ENCODE data around the gene DLG2.

Gene DLG2

DNA sequence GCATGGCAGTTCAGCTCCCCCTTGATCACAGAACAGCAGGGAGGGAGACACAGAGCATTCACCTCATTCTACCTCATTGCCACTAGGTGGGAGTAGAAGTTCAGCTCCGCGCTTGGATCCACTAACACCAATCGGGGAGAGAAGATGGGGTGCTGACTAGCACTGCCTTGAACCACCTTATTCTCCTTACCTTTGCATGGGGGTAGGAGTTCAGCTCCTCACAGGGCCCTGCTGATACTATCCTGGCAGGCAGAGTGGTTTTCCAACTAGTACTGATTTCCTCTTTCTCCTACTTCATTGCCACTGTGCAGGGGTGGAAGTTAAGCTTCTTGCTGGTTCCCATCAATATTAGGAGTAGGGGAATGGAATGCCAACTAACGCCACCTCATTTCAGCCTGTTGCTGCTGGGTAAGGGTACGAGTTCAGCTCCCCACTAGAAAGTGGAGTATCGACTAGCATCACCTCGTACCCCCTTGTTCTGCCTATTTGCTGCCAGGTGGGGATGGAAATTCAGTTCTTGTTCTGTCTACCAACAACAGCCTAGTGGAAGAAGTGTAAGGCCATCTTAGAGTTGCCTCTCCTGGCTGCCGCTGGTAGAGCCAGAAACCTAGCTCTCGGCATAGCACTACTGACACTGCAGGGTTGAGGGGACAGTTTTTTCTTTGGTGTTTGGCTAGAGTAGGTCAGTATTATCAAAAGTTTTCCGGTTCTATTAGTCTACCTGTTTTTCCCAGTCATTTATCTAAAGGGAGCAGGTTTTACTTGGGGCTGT is 1790.1 kb downstream of the DLG2 start:
- DNase-seq (ENCODE audit: low read depth), result no peak

GRCh38 chr11:83836065-83836464 is 1791.1 kb downstream of the DLG2 start:
- no peak for DNase-seq (ENCODE audit: low read depth)

- DNase-seq (ENCODE audit: low read depth), result no peak
These were observed 1791.7 kb downstream of the DLG2 start for GRCh38 chr11:83835423-83835822.

GRCh38 chr11:83831929-83832328 is 1795.2 kb downstream of the DLG2 start:
- DNase-seq (ENCODE audit: low read depth), result no peak

DNA sequence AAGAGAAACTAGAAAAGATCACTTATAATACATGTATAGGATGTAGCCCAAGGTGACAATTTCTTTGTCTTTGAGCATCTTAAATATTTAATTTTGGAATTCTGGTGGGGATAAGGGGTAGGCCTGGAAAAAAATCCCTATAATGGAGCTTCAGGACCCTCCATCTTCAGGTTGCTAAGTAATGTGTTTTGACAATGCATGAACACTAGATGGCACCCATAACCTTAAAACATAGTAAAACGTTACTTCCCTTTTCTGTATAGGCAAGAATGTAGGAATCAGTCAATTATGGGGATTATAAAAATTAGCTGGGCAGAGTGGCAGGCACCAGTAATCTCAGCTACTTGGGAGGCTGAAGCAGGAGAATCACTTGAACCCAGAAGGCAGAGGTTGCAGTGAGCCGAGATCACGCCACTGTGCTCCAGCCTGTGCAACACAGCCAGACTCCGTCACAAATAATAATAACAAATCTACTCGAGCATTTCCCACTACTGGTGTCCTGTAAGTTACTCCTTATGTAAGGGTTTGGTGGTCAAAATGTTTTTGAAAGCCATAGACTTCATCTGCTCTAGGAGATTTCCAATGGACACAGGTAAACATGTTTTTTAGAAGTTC is 1799.1 kb downstream of the DLG2 start:
- DNase-seq (ENCODE audit: low read depth), result peak; percentile 24

- DNase-seq (ENCODE audit: low read depth), result no peak
These were observed 1799.6 kb downstream of the DLG2 start for GRCh38 chr11:83827520-83827919.

DNA sequence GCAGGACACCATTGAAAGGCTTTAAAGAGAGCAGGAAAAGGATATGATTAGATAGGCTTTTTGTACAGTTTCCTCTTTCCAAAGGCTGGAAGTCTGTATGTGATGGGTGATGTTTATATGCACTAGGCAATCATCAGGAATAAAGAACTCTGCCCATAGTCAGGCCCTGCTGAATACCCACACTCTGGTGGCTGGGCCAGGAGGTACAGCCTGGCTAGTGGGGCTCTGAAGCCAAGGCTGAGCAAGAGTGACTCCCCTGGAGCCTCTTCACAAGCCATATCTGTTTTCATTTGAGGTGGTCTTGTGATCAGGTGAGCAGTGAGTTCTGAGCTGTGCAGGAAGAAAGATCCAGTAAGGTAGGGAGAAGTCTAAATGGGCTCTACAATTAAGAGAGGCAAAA is 1801.1 kb downstream of the DLG2 start:
- DNase-seq (ENCODE audit: low read depth), result no peak

DNA sequence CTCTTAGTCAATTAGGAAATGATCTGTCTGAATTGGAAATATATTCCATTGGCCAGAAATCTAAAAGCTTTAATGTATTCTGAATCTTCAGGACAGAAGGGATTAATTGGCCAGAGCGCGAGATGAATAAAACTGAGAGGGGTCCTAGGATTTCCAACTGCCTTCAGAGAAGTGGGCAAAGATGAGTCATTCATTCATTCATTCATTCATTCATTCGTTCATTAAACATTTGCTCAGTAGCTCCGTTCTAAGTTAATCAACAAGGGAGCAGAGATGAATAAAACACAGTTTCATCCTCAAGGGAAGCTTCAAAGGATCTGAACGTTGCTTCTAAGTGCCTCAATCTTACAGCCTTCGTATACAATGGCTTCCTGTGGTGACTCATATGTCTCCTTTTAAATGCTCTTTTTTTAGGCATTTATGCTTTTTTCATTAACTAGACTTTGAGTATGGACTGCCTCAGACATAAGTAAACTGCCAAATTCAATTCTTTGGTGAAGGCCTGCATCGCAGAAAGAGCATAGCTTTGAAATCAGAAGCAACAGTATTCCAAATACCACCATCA is 1803.6 kb downstream of the DLG2 start:
- DNase-seq (ENCODE audit: low read depth), result no peak

DNA sequence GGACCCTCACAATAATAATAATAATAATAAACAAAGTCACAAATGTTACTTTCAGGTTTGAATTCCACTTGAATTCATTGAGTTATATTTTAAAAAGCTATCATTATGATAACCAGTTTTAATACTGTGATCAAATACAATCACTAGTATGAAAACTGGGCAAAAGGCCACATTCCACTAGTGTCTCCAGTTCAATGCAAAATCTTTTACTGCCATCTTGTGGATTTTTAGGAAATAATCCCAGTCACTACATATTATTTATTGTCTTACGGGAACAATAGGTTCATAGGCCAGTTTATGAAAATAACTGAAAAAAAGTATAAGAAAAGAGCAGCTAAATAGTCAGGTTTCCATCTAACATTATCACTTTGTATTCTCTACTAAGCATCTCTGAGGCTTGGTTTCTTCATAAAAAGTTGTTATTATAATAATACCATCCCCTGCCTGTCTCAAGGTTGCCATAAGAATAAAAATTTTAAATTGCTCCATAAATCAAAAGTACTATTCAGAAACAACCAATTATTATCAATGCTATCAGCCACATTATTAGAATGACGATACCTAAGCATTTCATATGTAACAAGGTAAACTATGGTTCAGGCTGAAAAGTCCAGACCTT is 1807.1 kb downstream of the DLG2 start:
- DNase-seq (ENCODE audit: low read depth), result peak; percentile 67

- DNase-seq (ENCODE audit: low read depth), result no peak
These were observed 1808.8 kb downstream of the DLG2 start for GRCh38 chr11:83818349-83818748.

GRCh38 chr11:83816572-83817187 is 1810.5 kb downstream of the DLG2 start:
- no peak for DNase-seq (ENCODE audit: low read depth)

GRCh38 chr11:83815736-83816135 is 1811.4 kb downstream of the DLG2 start:
- DNase-seq (ENCODE audit: low read depth), result no peak

DNA sequence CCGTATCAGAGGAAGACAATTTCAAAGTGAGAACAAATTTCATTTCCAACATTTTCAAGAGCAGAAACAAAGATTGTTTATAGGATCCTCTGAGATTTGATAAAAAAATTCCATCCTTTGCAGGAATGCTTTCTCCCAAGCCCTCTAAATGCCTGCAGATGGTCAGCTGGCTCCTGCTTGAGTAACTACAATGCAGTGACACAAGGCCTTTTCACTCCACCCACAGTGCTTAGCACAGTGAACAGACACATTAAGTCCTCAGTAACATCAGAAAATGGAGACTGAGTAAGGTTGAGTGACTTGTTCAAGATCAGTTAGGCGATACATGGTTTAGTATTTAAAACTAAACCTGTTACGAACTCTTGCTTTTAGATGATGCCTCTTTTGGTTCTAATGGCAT is 1813.8 kb downstream of the DLG2 start:
- no peak for DNase-seq (ENCODE audit: low read depth)

- no peak for DNase-seq (ENCODE audit: low read depth)
These were observed 1817.9 kb downstream of the DLG2 start for GRCh38 chr11:83809274-83809673.

DNA sequence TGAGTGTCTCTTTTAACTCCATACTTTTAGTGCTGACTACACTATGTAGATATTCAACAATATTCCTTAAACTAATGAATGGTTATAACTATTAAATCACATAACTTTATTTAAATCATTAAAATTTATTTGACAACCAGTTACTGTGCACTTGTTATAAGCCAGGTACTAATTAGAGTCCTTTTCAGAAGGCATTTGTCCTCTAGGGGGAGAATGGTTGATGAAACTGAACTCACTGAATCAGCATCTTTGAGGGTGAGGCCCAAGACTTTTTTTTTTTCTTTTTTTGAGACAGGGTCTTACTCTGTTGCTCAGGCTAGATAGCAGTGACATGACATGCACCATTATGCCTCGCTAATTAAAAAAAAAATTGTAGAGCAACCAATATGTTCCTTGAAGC is 1825.3 kb downstream of the DLG2 start:
- no peak for DNase-seq (ENCODE audit: low read depth)

- no peak for DNase-seq (ENCODE audit: low read depth)
These were observed 1833.8 kb downstream of the DLG2 start for GRCh38 chr11:83793310-83793709.

GRCh38 chr11:83791557-83791956 is 1835.6 kb downstream of the DLG2 start:
- DNase-seq (ENCODE audit: low read depth), result no peak

DNA sequence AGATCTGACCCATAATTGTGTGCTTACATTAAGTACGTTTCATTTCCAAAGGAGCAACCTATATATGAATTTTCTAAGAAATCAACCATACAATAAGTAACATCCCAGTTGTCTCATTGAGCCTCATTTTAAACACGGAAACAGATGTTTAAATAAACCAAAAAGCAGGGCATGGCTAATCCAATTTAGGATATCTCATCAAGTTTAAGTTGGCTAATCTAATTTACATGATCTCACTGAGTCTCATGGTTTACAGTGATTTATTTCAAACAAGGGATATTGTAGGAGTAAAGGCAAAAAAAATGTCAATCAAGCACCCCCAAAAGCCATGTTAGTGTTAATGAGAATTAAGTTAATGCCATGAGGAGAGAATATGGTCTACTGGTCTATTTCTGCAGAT is 1841.2 kb downstream of the DLG2 start:
- no peak for DNase-seq (ENCODE audit: low read depth)

DNA sequence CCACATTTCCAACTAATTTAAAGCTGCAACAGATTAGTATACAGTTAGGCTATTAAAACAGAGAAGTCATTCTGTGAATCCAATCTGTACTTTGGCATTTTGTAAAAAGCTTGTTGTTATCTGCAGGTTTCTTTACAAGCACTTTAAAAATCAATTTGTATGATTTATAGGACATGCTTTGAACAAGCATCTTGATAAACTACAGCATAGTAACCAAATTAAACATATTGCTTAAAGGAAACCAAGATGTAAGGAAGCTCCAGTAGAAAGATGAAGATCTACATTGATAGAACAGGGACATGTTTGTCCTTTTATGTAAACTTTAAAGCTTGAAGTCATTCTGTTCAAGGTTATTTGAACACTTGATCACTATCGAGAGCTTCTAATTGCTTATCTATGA is 1842.7 kb downstream of the DLG2 start:
- DNase-seq (ENCODE audit: low read depth), result no peak

GRCh38 chr11:83782329-83782728 is 1844.8 kb downstream of the DLG2 start:
- DNase-seq (ENCODE audit: low read depth), result no peak

DNA sequence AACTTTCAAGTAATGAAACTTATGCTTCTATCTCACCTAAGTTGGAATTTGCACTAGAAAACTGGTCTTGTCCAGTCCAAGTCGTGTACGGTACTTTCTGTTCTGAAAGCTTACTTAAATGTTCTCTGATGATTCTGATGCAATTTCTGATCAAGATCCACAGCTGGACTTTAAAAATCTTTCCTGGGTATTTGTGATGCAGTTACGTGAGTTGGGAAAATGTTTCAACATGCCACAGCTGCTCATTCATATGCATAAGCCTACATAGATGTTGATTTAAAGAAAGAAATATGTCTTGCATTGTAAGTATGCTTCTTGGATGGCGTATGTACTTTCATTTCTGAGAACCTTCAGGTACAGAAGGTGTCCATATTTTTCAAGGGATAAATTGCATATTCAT is 1847.3 kb downstream of the DLG2 start:
- DNase-seq (ENCODE audit: low read depth), result no peak

GRCh38 chr11:83778596-83778995 is 1848.5 kb downstream of the DLG2 start:
- DNase-seq (ENCODE audit: low read depth), result no peak
